SK-N-SH (cell line): Measurements from ENCODE around the gene ADAMTS2.

Experiments used
- EP300 ChIP-seq, 2 experiments: IDR thresholded peaks; 2 replicates each; pipeline versions ENCODE4 v1.4.0 to v1.6.1; 2012; ENCODE audit warnings: borderline replicate concordance in 1 of 2, low read depth in 1 of 2, low read length in 1 of 2
- SMC3 ChIP-seq: IDR thresholded peaks from 2 replicates; pipeline ENCODE4 v1.6.1; 2012; ENCODE audit warnings: low read depth, low read length, improper control_type of control experiment
- YY1 ChIP-seq: IDR thresholded peaks from 2 replicates; pipeline ENCODE4 v1.4.0; 2012; ENCODE audit warnings: low read depth, mild to moderate bottlenecking
- TF ChIP-seq, protein P1 (sequence below): fragments of 200-600 bp; sonication (generic); IDR thresholded peaks from 2 replicates; pipeline ENCODE4 v1.6.1; 2017; ENCODE audit warnings: antibody characterized with exemption, mild to moderate bottlenecking, moderate library complexity
- TF ChIP-seq, protein P2 (sequence below): fragments of 150-350 bp; IDR thresholded peaks from 2 replicates; pipeline ENCODE4 v1.6.1; 2016; ENCODE audit warnings: mild to moderate bottlenecking, low read depth, low read length
- TF ChIP-seq, protein P3 (sequence below): IDR thresholded peaks from 2 replicates; pipeline ENCODE4 v1.6.1; 2012; ENCODE audit warnings: mild to moderate bottlenecking, low read depth, low read length, moderate library complexity

DNA sequence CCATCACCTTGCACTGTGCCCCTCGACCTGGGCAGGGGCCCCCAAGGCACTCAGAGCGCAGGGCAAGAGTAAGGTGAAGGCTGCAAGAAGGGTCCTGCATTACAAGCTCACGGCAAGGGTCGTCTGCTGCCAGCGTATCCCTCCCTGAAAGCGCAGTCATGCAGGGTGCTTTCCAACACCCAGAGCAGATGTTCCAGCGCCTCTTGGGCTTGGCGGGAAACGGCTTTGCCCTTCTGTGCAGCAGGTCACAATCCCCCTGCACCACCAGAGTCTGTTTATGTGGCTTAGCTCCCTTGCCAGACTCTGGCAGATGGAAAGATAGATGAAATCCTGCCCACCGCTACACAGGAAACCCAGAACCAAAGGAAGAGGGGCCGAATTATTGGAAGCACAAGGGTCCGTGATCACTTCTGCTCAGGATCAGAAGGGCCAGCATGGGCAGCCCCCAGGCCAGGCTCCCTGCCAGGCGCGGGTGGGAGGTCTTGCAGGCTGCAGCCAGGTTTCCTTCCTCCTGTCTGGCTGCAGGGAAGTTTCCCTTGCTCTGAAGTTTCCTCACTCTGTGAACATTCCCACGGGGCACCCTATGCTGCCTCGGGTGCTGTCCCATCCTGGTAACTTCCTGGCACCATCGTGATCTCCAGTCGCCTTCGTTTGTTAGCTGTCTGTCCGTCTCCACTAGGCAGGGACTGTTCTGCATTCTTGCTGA lies 152.9 kb downstream of the ADAMTS2 start:
- TF ChIP-seq, protein P1, sequence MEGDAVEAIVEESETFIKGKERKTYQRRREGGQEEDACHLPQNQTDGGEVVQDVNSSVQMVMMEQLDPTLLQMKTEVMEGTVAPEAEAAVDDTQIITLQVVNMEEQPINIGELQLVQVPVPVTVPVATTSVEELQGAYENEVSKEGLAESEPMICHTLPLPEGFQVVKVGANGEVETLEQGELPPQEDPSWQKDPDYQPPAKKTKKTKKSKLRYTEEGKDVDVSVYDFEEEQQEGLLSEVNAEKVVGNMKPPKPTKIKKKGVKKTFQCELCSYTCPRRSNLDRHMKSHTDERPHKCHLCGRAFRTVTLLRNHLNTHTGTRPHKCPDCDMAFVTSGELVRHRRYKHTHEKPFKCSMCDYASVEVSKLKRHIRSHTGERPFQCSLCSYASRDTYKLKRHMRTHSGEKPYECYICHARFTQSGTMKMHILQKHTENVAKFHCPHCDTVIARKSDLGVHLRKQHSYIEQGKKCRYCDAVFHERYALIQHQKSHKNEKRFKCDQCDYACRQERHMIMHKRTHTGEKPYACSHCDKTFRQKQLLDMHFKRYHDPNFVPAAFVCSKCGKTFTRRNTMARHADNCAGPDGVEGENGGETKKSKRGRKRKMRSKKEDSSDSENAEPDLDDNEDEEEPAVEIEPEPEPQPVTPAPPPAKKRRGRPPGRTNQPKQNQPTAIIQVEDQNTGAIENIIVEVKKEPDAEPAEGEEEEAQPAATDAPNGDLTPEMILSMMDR, result no peak
- TF ChIP-seq YY1, result no peak
- no peak for TF ChIP-seq SMC3
- TF ChIP-seq EP300 (IDR thresholded peaks at IDR 0.05; ENCODE audit: borderline replicate concordance in 1 of 2, low read depth in 1 of 2, low read length in 1 of 2), result peak in 1 of 2 experiments; percentile 27; a peak in 1 of 4 replicates
- TF ChIP-seq, protein P2, sequence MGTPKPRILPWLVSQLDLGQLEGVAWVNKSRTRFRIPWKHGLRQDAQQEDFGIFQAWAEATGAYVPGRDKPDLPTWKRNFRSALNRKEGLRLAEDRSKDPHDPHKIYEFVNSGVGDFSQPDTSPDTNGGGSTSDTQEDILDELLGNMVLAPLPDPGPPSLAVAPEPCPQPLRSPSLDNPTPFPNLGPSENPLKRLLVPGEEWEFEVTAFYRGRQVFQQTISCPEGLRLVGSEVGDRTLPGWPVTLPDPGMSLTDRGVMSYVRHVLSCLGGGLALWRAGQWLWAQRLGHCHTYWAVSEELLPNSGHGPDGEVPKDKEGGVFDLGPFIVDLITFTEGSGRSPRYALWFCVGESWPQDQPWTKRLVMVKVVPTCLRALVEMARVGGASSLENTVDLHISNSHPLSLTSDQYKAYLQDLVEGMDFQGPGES, result no peak
- TF ChIP-seq, protein P3, sequence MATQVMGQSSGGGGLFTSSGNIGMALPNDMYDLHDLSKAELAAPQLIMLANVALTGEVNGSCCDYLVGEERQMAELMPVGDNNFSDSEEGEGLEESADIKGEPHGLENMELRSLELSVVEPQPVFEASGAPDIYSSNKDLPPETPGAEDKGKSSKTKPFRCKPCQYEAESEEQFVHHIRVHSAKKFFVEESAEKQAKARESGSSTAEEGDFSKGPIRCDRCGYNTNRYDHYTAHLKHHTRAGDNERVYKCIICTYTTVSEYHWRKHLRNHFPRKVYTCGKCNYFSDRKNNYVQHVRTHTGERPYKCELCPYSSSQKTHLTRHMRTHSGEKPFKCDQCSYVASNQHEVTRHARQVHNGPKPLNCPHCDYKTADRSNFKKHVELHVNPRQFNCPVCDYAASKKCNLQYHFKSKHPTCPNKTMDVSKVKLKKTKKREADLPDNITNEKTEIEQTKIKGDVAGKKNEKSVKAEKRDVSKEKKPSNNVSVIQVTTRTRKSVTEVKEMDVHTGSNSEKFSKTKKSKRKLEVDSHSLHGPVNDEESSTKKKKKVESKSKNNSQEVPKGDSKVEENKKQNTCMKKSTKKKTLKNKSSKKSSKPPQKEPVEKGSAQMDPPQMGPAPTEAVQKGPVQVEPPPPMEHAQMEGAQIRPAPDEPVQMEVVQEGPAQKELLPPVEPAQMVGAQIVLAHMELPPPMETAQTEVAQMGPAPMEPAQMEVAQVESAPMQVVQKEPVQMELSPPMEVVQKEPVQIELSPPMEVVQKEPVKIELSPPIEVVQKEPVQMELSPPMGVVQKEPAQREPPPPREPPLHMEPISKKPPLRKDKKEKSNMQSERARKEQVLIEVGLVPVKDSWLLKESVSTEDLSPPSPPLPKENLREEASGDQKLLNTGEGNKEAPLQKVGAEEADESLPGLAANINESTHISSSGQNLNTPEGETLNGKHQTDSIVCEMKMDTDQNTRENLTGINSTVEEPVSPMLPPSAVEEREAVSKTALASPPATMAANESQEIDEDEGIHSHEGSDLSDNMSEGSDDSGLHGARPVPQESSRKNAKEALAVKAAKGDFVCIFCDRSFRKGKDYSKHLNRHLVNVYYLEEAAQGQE, result no peak
